Peyer's patch (tissue), 4 donors: ENCODE measurements around the gene ULK1.

Experiments
- CTCF ChIP-seq, 6 experiments: fragments of 450-650 bp in 4 of 6; fragments of 200-600 bp in 2 of 6; sonication (generic) in 1 of 6; IDR thresholded peaks; one replicate each; pipeline ENCODE4 v1.5.1; 2017 to 2019; ENCODE audit warnings: antibody characterized with exemption in 6 of 6, mild to moderate bottlenecking in 3 of 6, moderate library complexity in 1 of 6
- POLR2A ChIP-seq, 2 donors: fragments of 450-650 bp; IDR thresholded peaks; one replicate each; pipeline ENCODE4 v1.5.1; 2017; ENCODE audit warnings: antibody characterized with exemption in 2 of 2, mild to moderate bottlenecking in 2 of 2, moderate library complexity in 2 of 2

GRCh38 chr12:131900397-131900796 lies 6.0 kb downstream of the ULK1 start:
- no peak for TF ChIP-seq CTCF (IDR thresholded peaks at IDR 0.05)
- no peak for TF ChIP-seq POLR2A (IDR thresholded peaks at IDR 0.05)
